Ovary (tissue), 9 donors: ENCODE results near the gene ITPKA. TPM values are rescaled to one million over a fixed set of nuclear protein-coding genes. Genes with fewer than 3 reads are reported as not detected.

Experiments used
- DNase-seq, 5 donors: peaks; one replicate each; pipeline ENCODE4 v3.0.0-alpha.2; 2019 to 2020
- H3K27ac ChIP-seq, 2 donors: fragments of 200-600 bp; one replicate each; pipeline versions ENCODE4 v1.5.1 to v1.8.0; 2019 to 2022
- H3K27me3 ChIP-seq: fragments of 200-600 bp; one replicate; pipeline ENCODE4 v1.8.0; 2022
- H3K36me3 ChIP-seq: fragments of 200-600 bp; sonication (generic); one replicate; pipeline ENCODE4 v1.5.1; 2019
- H3K4me1 ChIP-seq: one replicate; pipeline ENCODE4 v1.8.1; 2013; ENCODE audit warnings: mild to moderate bottlenecking, moderate library complexity; ENCODE audit not compliant: insufficient read depth
- H3K4me3 ChIP-seq: fragments of 200-600 bp; sonication (generic); one replicate; pipeline ENCODE4 v1.5.1; 2017
- H3K9me3 ChIP-seq, 2 donors: fragments of 200-600 bp in 1 of 2; sonication (generic) in 1 of 2; one replicate each; pipeline versions ENCODE4 v1.5.1 to v1.8.1; 2013 to 2019; ENCODE audit warnings: mild to moderate bottlenecking in 1 of 2, moderate library complexity in 1 of 2
- CTCF ChIP-seq, 3 donors: fragments of 450-650 bp in 2 of 3; fragments of 200-600 bp in 1 of 3; IDR thresholded peaks; one replicate each; pipeline versions ENCODE4 v1.5.1 to v1.8.0; 2016 to 2022; ENCODE audit warnings: antibody characterized with exemption in 3 of 3, mild to moderate bottlenecking in 1 of 3
- EP300 ChIP-seq: sonication (generic); formaldehyde crosslinking; IDR thresholded peaks from one replicate; pipeline ENCODE4 v1.6.1; 2017; ENCODE audit warnings: antibody characterized with exemption
- POLR2A ChIP-seq: fragments of 450-650 bp; IDR thresholded peaks from one replicate; pipeline ENCODE4 v1.6.1; 2017; ENCODE audit warnings: antibody characterized with exemption, mild to moderate bottlenecking, moderate library complexity
- WGBS, 3 donors: extraction: QIAGEN DNeasy Blood & Tissue Kit in 1 of 3; methylation state at CpG; one replicate each; pipeline versions ENCODE4 v1.1.5 to v1.1.7; 2013 to 2017; 5-methylcytosine and 5-hydroxymethylcytosine counted together
- intact Hi-C, 4 donors: fragments of 100-400 bp; cut with DNase I; formaldehyde crosslinking; loops; one replicate each; pipeline versions ENCODE4 v1.11.0 to v1.15.1; 2022 to 2023
- polyA plus RNA-seq, 2 donors: library from polyadenylated mRNA; stranded (reverse); fragments of 200-250 nt in 1 of 2; fragments of 350-450 nt in 1 of 2; fragmentation: Illumina TruSeq in 1 of 2; extraction: RNeasy Lipid Tissue Mini Kit (QIAGEN cat#74804) in 1 of 2; gene quantifications; one replicate each; pipeline ENCODE4 v1.2.3, GENCODE V29; 2013 to 2014
- total RNA-seq, 7 donors: library from RNA; depleted of rRNA in 2 of 7; stranded (reverse); fragments of >200 nt in 2 of 7; fragmentation: NEBNext Ultra II Directional in 3 of 7; extraction: Animal tissue kit (Norgen Biotek cat#: 25700) in 3 of 7; gene quantifications; one replicate each; pipeline versions ENCODE4 v1.1.0 to v1.2.4, GENCODE V29; 2016 to 2023
- donor health status: DM: no; HTN: no; CAD: no; lungs with moderate emphysema.
- donor health status: DM: no; HTN: no; CAD: no.
- donor health status: Bipolar disorder and iron deficiency.
- donor health status: DM: yes; HTN: yes; CAD: no.
- donor health status: DM: no; HTN: no; CAD: no.
- donor health status: DM: yes; HTN: yes; CAD: no.

The ITPKA gene
- total and polyA plus RNA-seq, 9 donors: 0.11 to 0.82 (median 0.48) TPM

DNA sequence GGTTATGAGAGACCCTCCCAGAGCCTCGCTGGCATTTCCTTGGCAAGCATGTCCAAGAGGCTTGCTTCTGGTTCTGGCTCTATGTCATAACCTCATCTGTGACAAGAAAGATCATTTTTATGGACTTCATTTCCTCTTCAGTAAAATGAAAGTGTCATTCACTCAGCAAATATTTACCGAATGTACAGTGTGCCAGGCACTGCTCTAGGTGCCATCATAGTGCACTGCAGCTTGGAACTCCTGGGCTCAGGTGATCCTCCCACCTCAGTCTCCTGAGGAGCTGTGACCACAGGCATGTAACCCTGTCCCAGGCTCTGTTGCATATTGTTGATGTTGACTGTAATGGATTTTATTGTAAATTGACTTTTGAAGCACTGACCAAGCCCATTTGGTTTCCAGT lies 18.7 kb upstream of the ITPKA start:
- Histone ChIP-seq H3K4me3 (no peak overlapping the region), H3K27ac (no peak overlapping the region), H3K36me3 (no peaks in the 10 kb centered on the region), H3K4me1 (no peaks in the 10 kb centered on the region), H3K9me3 (no peaks in the 10 kb centered on the region), H3K27me3 (no peaks in the 10 kb centered on the region)
- intact Hi-C loops: no loop called here
- TF ChIP-seq CTCF (IDR thresholded peaks at IDR 0.05) (no peak), EP300 (no peak), POLR2A (no peak)
- WGBS, 3 donors: 90 to 94% (median 93%) methylated on average over 2 of the region's 2 CpGs
- DNase-seq: no peak

- Histone ChIP-seq H3K36me3 (no peaks in the 10 kb centered on the region), H3K4me1 (no peaks in the 10 kb centered on the region), H3K4me3 (no peak overlapping the region), H3K27ac (no peak overlapping the region), H3K27me3 (no peaks in the 10 kb centered on the region), H3K9me3 (no peaks in the 10 kb centered on the region)
- TF ChIP-seq CTCF (IDR thresholded peaks at IDR 0.05) (no peak), POLR2A (no peak), EP300 (no peak)
- DNase-seq: no peak
- 80 to 83% (median 81%) methylated on average over 5 of the region's 5 CpGs for WGBS, 3 donors
- intact Hi-C loops: no loop called here
Observed at GRCh38 chr15:41476416-41477048, 17.1 kb upstream of the ITPKA start.

GRCh38 chr15:41480396-41481140 lies 13.1 kb upstream of the ITPKA start:
- H3K36me3 ChIP-seq: no peaks in the 10 kb centered on the region
- WGBS, 3 donors: 92 to 95% (median 94%) methylated on average over 12 of the region's 12 CpGs
- TF ChIP-seq POLR2A: no peak
- no peak for TF ChIP-seq EP300
- TF ChIP-seq CTCF (IDR thresholded peaks at IDR 0.05): no peak
- intact Hi-C loops: no loop called here
- H3K27ac ChIP-seq: no peak overlapping the region
- no peaks in the 10 kb centered on the region for H3K9me3 ChIP-seq
- no peak overlapping the region for H3K4me3 ChIP-seq
- H3K27me3 ChIP-seq: no peaks in the 10 kb centered on the region
- H3K4me1 ChIP-seq: no peaks in the 10 kb centered on the region
- no peak for DNase-seq

DNA sequence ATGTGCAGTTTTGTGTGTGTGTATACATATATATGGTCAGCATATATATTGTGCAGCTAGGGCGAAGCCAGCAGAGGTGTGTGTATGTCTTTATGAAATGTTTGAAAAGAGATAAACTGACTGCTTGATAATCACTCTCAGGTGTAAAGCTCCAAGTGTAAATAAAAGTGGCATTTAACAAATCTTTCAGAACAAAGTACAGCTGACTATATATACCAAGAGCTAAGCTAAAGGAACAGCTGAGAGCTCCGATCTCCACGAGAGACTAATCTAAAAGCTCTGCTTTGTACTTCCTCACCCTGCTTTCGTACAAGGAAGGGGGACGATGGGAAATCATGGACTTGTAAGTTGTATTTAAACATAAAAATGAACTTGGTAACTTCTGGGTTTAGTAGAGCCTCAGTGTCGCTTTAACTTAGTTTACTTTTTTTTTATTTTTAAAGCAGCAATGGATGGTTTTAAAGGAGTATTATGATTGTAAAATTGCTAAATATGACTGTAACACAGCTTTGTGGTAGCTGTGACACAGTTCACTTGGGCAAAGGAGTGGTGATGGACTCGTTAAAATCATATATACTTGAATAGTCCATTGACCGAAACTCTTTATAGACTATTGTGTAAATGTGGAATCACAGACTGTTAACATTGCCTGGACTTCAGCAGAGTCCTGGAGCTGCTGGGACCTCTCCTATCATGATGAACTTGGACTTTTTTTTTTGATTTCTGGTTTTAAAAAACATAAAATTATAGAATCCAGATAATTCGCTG lies 11.4 kb upstream of the ITPKA start:
- Histone ChIP-seq H3K27me3 (no peaks in the 10 kb centered on the region), H3K4me1 (no peaks in the 10 kb centered on the region), H3K9me3 (no peaks in the 10 kb centered on the region), H3K36me3 (no peaks in the 10 kb centered on the region), H3K27ac (no peak overlapping the region), H3K4me3 (no peak overlapping the region)
- intact Hi-C loops: no loop called here
- no peak for TF ChIP-seq EP300
- TF ChIP-seq POLR2A: no peak
- TF ChIP-seq CTCF (IDR thresholded peaks at IDR 0.05): no peak
- 95 to 96% (median 95%) methylated on average over 9 of the region's 9 CpGs for WGBS, 3 donors
- no peak for DNase-seq
